HCT116 (cell line): ENCODE results near the gene GFRA3.

Source experiments
- POLR2AphosphoS5 ChIP-seq: IDR thresholded peaks from 2 replicates; pipeline ENCODE4 v1.6.1; 2011; ENCODE audit warnings: mild to moderate bottlenecking, low read depth, low read length, moderate library complexity
- TF ChIP-seq, protein P1 (sequence below), 3 experiments: fragments of 200-600 bp in 1 of 3; sonication (generic) in 1 of 3; IDR thresholded peaks in 2 of 3; conservative IDR thresholded peaks in 1 of 3; 2 replicates each; pipeline ENCODE4 v1.5.1; 2012 to 2017; ENCODE audit warnings: low read depth in 2 of 3, low read length in 2 of 3, antibody characterized with exemption in 1 of 3, borderline replicate concordance in 1 of 3, control low read depth in 1 of 3, mild to moderate bottlenecking in 1 of 3, mixed read lengths in 1 of 3, mixed run types in 1 of 3, moderate library complexity in 1 of 3; ENCODE audit not compliant: insufficient read depth in 1 of 3

DNA sequence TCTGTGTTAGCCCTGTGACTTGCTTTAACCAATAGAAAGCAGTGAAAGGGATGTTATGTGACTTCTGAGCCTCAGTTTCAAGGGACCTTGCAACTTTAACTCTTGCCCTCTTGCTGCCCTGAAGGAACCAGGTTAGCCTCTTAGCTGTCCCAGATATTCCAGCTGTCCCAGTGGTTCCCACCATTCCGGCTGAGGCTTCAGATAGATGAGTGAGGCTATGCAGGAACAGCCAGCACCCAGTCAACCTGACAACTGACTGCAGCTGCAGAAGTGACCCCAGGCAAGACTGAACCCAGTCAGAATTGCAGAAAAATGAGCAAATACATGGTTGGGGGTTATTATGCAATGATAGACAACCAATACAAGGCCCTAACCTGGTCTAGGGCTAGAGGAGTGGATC lies 50.9 kb downstream of the GFRA3 start:
- TF ChIP-seq, protein P1, sequence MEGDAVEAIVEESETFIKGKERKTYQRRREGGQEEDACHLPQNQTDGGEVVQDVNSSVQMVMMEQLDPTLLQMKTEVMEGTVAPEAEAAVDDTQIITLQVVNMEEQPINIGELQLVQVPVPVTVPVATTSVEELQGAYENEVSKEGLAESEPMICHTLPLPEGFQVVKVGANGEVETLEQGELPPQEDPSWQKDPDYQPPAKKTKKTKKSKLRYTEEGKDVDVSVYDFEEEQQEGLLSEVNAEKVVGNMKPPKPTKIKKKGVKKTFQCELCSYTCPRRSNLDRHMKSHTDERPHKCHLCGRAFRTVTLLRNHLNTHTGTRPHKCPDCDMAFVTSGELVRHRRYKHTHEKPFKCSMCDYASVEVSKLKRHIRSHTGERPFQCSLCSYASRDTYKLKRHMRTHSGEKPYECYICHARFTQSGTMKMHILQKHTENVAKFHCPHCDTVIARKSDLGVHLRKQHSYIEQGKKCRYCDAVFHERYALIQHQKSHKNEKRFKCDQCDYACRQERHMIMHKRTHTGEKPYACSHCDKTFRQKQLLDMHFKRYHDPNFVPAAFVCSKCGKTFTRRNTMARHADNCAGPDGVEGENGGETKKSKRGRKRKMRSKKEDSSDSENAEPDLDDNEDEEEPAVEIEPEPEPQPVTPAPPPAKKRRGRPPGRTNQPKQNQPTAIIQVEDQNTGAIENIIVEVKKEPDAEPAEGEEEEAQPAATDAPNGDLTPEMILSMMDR (IDR thresholded peaks at IDR 0.05 in 2 of 3, conservative IDR thresholded peaks at IDR 0.05 in 1 of 3; ENCODE audit: borderline replicate concordance in 1 of 3, insufficient read depth in 1 of 3, low read depth in 2 of 3, low read length in 2 of 3) = no peak
- TF ChIP-seq POLR2AphosphoS5 = no peak
